Osteocyte (in vitro differentiated cells): Measurements from ENCODE around the gene EPC1. TPM values are rescaled to one million over a fixed set of nuclear protein-coding genes. Genes with fewer than 3 reads are reported as not detected.
"Not testable (repeated sequence)": the region's sequence is repeated elsewhere in the genome, so short reads cannot be mapped to it uniquely, and the experiment has no call there.

Source experiments
- DNase-seq: peaks from one replicate; pipeline ENCODE4 v3.0.0; 2021; ENCODE audit warnings: mixed read lengths; ENCODE audit not compliant: unreplicated experiment; ENCODE audit errors: extremely low spot score
- H3K27ac Mint-ChIP-seq: one replicate; pipeline ENCODE4 v1.8.0; 2021; ENCODE audit warnings: mild to moderate bottlenecking, mixed read lengths; ENCODE audit not compliant: unreplicated experiment
- H3K27me3 Mint-ChIP-seq: one replicate; pipeline ENCODE4 v1.8.0; 2021; ENCODE audit warnings: mixed read lengths; ENCODE audit not compliant: unreplicated experiment
- H3K36me3 Mint-ChIP-seq: one replicate; pipeline ENCODE4 v1.8.0; 2021; ENCODE audit warnings: mixed read lengths; ENCODE audit not compliant: unreplicated experiment
- H3K4me1 Mint-ChIP-seq: one replicate; pipeline ENCODE4 v1.8.0; 2021; ENCODE audit warnings: mixed read lengths; ENCODE audit not compliant: unreplicated experiment
- H3K4me3 Mint-ChIP-seq: one replicate; pipeline ENCODE4 v1.8.0; 2021; ENCODE audit warnings: mild to moderate bottlenecking, moderate library complexity, mixed read lengths; ENCODE audit not compliant: unreplicated experiment
- H3K9me3 Mint-ChIP-seq: one replicate; pipeline ENCODE4 v1.8.0; 2021; ENCODE audit warnings: mixed read lengths; ENCODE audit not compliant: unreplicated experiment
- total RNA-seq: library from RNA; stranded (reverse); gene quantifications from 2 replicates; pipeline ENCODE4 v1.2.1, GENCODE V29; 2021
- TF ChIP-seq, protein P1 (sequence below): fragments of 200-600 bp; sonication (generic); IDR thresholded peaks from 2 replicates; pipeline ENCODE4 v1.5.0; 2021; ENCODE audit warnings: antibody characterized with exemption, mild to moderate bottlenecking, moderate library complexity

The EPC1 gene
- total RNA-seq, 1 donor from 2014 or later = 35.5 TPM

DNA sequence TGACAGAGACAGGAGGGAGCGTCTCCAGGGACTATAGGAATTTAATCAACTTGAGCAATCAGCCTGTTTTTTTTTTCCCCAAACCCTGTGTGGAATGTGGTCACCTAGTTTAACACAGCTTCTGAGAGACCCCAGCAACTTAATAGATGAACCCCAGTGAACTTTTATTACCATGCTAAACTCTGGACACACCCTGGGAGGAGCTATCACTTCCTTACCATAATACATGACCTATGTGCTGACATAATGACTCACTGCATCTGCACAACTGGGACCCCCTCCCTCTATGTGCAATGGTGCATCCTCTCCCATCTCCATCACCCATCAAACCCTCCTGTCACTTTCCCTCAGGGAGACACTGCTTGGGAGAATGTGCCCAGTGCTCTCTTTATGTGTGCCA is 83.7 kb downstream of the EPC1 start:
- Mint-ChIP-seq H3K4me3 (no peak overlapping the region), H3K27me3 (no peaks in the 10 kb centered on the region), H3K9me3 (no peaks in the 10 kb centered on the region), H3K36me3 (peaks cover 18% of the 10 kb centered on the region), H3K4me1 (no peaks in the 10 kb centered on the region), H3K27ac (no peak overlapping the region)
- no peak for DNase-seq
- TF ChIP-seq, protein P1, sequence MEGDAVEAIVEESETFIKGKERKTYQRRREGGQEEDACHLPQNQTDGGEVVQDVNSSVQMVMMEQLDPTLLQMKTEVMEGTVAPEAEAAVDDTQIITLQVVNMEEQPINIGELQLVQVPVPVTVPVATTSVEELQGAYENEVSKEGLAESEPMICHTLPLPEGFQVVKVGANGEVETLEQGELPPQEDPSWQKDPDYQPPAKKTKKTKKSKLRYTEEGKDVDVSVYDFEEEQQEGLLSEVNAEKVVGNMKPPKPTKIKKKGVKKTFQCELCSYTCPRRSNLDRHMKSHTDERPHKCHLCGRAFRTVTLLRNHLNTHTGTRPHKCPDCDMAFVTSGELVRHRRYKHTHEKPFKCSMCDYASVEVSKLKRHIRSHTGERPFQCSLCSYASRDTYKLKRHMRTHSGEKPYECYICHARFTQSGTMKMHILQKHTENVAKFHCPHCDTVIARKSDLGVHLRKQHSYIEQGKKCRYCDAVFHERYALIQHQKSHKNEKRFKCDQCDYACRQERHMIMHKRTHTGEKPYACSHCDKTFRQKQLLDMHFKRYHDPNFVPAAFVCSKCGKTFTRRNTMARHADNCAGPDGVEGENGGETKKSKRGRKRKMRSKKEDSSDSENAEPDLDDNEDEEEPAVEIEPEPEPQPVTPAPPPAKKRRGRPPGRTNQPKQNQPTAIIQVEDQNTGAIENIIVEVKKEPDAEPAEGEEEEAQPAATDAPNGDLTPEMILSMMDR = no peak

GRCh38 chr10:32259551-32259950 is 87.4 kb downstream of the EPC1 start:
- no peaks in the 10 kb centered on the region for H3K36me3 Mint-ChIP-seq
- H3K27ac Mint-ChIP-seq = no peak overlapping the region
- no peaks in the 10 kb centered on the region for H3K9me3 Mint-ChIP-seq
- TF ChIP-seq, protein P1 = no peak
- DNase-seq = no peak
- no peaks in the 10 kb centered on the region for H3K4me1 Mint-ChIP-seq
- no peaks in the 10 kb centered on the region for H3K27me3 Mint-ChIP-seq
- no peak overlapping the region for H3K4me3 Mint-ChIP-seq

GRCh38 chr10:32256613-32257437 is 90.1 kb downstream of the EPC1 start:
- TF ChIP-seq, protein P1 = peak; percentile 86
- no peak for DNase-seq
- no peak overlapping the region for H3K27ac Mint-ChIP-seq
- H3K36me3 Mint-ChIP-seq = no peaks in the 10 kb centered on the region
- H3K4me3 Mint-ChIP-seq = no peak overlapping the region
- H3K27me3 Mint-ChIP-seq = no peaks in the 10 kb centered on the region
- H3K9me3 Mint-ChIP-seq = no peaks in the 10 kb centered on the region
- H3K4me1 Mint-ChIP-seq = no peaks in the 10 kb centered on the region

- no peak overlapping the region for H3K27ac Mint-ChIP-seq
Observed at GRCh38 chr10:32253821-32254220, 93.1 kb downstream of the EPC1 start.

GRCh38 chr10:32253276-32253675 is 93.7 kb downstream of the EPC1 start:
- Mint-ChIP-seq H3K27ac (no peak overlapping the region), H3K4me3 (no peak overlapping the region)

More at GRCh38 chr10:32253821-32254220, 93.1 kb downstream of the EPC1 start:
- H3K4me3 Mint-ChIP-seq = no peak overlapping the region
- no peaks in the 10 kb centered on the region for H3K9me3 Mint-ChIP-seq
- DNase-seq = no peak
- H3K36me3 Mint-ChIP-seq = no peaks in the 10 kb centered on the region
- TF ChIP-seq, protein P1 = no peak
- H3K27me3 Mint-ChIP-seq = no peaks in the 10 kb centered on the region
- no peaks in the 10 kb centered on the region for H3K4me1 Mint-ChIP-seq

GRCh38 chr10:32250489-32250888 is 96.5 kb downstream of the EPC1 start:
- H3K4me3 Mint-ChIP-seq, H3K4me1 Mint-ChIP-seq, H3K27me3 Mint-ChIP-seq, H3K9me3 Mint-ChIP-seq, H3K27ac Mint-ChIP-seq, DNase-seq, H3K36me3 Mint-ChIP-seq: not testable (repeated sequence)

More at GRCh38 chr10:32253276-32253675, 93.7 kb downstream of the EPC1 start:
- Mint-ChIP-seq H3K4me1 (no peaks in the 10 kb centered on the region), H3K27me3 (no peaks in the 10 kb centered on the region), H3K9me3 (no peaks in the 10 kb centered on the region), H3K36me3 (no peaks in the 10 kb centered on the region)
- TF ChIP-seq, protein P1 = no peak
- no peak for DNase-seq
